Measurements from ENCODE around the gene MYO9A.

The MYO9A gene

DNA sequence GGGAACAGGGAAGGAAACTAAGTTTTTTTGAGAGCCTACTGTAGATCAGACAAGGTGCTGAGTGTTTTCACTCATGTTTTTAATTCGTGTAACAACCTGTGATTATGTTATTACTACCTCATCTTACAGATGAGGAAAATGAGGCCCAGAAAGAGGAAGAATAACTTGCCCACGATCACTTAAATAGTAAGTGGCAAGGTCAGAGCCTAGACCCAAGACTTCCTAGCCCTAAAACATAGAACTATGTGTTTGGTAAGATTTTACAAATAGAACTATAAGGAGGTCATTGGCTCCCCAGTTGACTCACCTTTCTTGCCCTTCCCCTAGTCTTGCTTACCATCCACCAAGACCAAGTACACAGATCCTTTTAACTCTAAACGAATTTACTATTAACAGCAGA is 14.0 kb upstream of the MYO9A start:
- H3K36me3 ChIP-seq (ENCODE audit: insufficient read depth, low read length) = no peaks in the 10 kb centered on the region
- H3K4me1 ChIP-seq (ENCODE audit: control insufficient read depth, insufficient read depth, low read length) = peaks cover 3% of the 10 kb centered on the region
- no peak overlapping the region for H3K9ac ChIP-seq (ENCODE audit: low read depth, low read length)
- no peaks in the 10 kb centered on the region for H3K27me3 ChIP-seq (ENCODE audit: control insufficient read depth, insufficient read depth, low read length)
- H3K4me2 ChIP-seq (ENCODE audit: low read length) = no peak overlapping the region
- no peak overlapping the region for H3K4me3 ChIP-seq (ENCODE audit: low read length)
- no peaks in the 10 kb centered on the region for H3K9me3 ChIP-seq (replicated peaks; ENCODE audit: low read length)

DNA sequence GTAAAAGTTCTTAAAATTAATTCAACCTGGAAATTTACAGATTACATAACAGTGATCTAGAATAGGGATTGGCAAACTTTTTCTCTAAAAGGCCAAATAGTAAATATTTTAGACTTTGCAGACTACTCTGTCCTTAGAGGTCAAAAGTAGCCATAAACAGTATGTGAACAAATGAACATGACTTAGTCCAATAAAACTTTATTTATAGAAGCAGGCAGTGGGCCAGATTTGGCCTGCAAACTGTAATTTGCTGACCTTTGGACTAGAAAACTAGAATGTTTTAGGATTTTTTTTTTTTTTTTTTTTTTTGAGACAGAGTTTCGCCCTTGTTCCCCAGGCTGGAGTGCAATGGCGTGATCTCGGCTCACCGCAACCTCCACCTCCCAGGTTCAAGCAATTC is 12.3 kb upstream of the MYO9A start:
- H3K4me3 ChIP-seq (ENCODE audit: low read length) = no peak overlapping the region
- no peaks in the 10 kb centered on the region for H3K4me1 ChIP-seq (ENCODE audit: control insufficient read depth, insufficient read depth, low read length)
- H3K36me3 ChIP-seq (ENCODE audit: insufficient read depth, low read length) = no peaks in the 10 kb centered on the region
- no peaks in the 10 kb centered on the region for H3K27me3 ChIP-seq (ENCODE audit: control insufficient read depth, insufficient read depth, low read length)
- H3K9ac ChIP-seq (ENCODE audit: low read depth, low read length) = no peak overlapping the region
- no peaks in the 10 kb centered on the region for H3K9me3 ChIP-seq (replicated peaks; ENCODE audit: low read length)
- no peak overlapping the region for H3K4me2 ChIP-seq (ENCODE audit: low read length)

DNA sequence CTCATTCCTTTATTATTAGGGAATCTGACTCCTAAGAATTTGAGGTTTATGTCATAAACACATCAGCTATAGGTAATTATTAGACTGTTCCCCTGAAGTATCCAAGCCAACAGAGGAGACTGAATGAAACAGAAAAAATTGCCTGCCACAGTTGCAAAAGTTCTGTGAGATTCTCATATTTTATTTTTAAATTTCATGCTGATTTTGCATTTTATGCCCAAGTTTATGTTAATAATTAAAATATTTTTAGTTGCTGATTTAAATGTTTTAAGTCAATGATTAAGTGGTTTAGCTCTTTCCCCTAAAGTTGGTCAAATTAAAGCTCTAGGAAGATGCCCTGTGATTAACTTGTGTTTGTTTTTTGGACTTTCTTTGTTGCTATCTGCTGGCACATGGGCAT is 10.4 kb upstream of the MYO9A start:
- Histone ChIP-seq H3K9me3 (replicated peaks; ENCODE audit: low read length) (no peaks in the 10 kb centered on the region), H3K9ac (ENCODE audit: low read depth, low read length) (no peak overlapping the region), H3K27me3 (ENCODE audit: control insufficient read depth, insufficient read depth, low read length) (no peaks in the 10 kb centered on the region), H3K4me2 (ENCODE audit: low read length) (no peak overlapping the region), H3K36me3 (ENCODE audit: insufficient read depth, low read length) (no peaks in the 10 kb centered on the region), H3K4me3 (ENCODE audit: low read length) (no peak overlapping the region), H3K4me1 (ENCODE audit: control insufficient read depth, insufficient read depth, low read length) (no peaks in the 10 kb centered on the region)

DNA sequence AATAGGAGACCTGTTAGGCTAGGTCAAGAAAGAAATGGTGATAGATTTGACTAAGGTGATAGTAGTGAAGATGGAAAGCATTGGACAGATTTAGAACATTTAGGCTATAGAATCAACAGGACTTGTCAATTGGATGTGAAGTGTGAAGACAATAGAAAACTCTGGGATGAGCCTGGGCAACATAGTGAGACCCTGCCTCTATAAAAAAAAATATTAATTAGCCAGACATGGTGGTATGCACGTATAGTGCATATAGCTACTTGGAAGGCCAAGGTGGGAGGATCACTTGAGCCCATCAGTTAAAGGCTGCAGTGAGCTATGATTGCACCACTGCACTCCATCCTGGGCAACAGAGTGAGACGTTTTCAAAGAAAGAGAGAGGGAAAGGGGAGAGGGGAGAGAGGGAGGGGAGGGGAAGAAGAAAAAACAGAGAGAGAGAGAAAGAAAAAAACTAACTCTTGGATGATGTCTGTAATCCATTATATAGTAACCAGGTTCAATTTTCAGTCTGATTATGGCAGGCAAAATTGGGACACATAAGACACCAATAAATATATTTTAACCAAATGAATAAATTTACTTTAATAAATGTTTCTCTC is 9.9 kb upstream of the MYO9A start:
- H3K4me2 ChIP-seq (ENCODE audit: low read length) = no peak overlapping the region
- H3K9ac ChIP-seq (ENCODE audit: low read depth, low read length) = no peak overlapping the region
- H3K4me1 ChIP-seq (ENCODE audit: control insufficient read depth, insufficient read depth, low read length) = no peaks in the 10 kb centered on the region
- no peaks in the 10 kb centered on the region for H3K9me3 ChIP-seq (replicated peaks; ENCODE audit: low read length)
- no peak overlapping the region for H3K4me3 ChIP-seq (ENCODE audit: low read length)
- H3K27me3 ChIP-seq (ENCODE audit: control insufficient read depth, insufficient read depth, low read length) = no peaks in the 10 kb centered on the region
- H3K36me3 ChIP-seq (ENCODE audit: insufficient read depth, low read length) = no peaks in the 10 kb centered on the region

DNA sequence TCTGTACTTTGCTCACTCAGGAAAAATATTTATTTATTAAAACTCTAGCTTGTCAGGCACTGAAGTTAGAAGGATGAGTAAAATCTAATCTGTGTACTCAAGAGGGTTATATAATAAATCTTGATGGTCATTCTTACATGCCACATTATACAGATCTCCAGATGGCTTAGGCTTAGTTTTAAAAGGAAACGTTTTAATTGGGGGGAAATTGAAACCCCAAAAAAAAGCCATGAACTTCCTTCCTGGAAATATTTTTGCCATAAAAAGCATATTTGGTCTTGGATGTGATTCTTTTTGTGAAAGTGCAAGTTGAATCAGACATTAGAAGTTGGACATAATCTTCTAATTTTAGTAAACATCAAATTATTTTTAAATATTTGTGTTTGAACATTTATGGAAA is 6.3 kb upstream of the MYO9A start:
- Histone ChIP-seq H3K4me3 (ENCODE audit: low read length) (no peak overlapping the region), H3K27me3 (ENCODE audit: control insufficient read depth, insufficient read depth, low read length) (no peaks in the 10 kb centered on the region), H3K9me3 (replicated peaks; ENCODE audit: low read length) (no peaks in the 10 kb centered on the region), H3K36me3 (ENCODE audit: insufficient read depth, low read length) (no peaks in the 10 kb centered on the region), H3K4me2 (ENCODE audit: low read length) (no peak overlapping the region), H3K4me1 (ENCODE audit: control insufficient read depth, insufficient read depth, low read length) (no peaks in the 10 kb centered on the region), H3K9ac (ENCODE audit: low read depth, low read length) (no peak overlapping the region)

DNA sequence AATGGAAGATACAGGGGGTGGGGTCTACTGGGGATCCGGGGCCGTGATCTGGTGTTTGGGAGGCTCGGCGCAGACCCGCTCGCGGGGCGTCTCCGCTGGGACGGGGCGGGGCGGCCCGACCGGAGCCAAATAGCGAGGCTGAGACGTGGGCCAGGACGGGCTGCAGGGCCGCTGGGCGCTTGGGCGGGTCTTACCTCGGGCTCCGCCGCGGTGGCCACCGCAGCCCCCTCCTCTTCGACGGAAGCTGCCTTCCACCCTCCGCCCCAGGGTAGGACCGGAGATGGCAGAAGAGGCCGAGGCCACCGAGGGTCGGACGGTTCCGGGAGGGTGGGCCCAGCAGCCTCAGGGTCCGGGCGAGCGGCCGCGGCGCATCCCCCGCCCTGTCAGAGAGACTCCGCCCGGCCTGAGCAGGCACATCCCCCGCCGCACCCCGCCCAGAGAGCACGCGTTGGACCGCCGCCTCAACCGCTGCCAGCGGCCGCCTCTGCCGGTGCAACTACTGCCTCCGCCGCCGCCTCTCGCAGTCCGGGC is 399 bp downstream of the MYO9A start:
- no peaks in the 10 kb centered on the region for H3K36me3 ChIP-seq (ENCODE audit: insufficient read depth, low read length)
- H3K4me3 ChIP-seq (ENCODE audit: low read length) = peak overlapping the region; percentile 99
- H3K4me1 ChIP-seq (ENCODE audit: control insufficient read depth, insufficient read depth, low read length) = peaks cover 12% of the 10 kb centered on the region
- H3K4me2 ChIP-seq (ENCODE audit: low read length) = peak overlapping the region; percentile 84
- H3K9me3 ChIP-seq (replicated peaks; ENCODE audit: low read length) = no peaks in the 10 kb centered on the region
- H3K9ac ChIP-seq (ENCODE audit: low read depth, low read length) = peak overlapping the region; percentile 88
- no peaks in the 10 kb centered on the region for H3K27me3 ChIP-seq (ENCODE audit: control insufficient read depth, insufficient read depth, low read length)

DNA sequence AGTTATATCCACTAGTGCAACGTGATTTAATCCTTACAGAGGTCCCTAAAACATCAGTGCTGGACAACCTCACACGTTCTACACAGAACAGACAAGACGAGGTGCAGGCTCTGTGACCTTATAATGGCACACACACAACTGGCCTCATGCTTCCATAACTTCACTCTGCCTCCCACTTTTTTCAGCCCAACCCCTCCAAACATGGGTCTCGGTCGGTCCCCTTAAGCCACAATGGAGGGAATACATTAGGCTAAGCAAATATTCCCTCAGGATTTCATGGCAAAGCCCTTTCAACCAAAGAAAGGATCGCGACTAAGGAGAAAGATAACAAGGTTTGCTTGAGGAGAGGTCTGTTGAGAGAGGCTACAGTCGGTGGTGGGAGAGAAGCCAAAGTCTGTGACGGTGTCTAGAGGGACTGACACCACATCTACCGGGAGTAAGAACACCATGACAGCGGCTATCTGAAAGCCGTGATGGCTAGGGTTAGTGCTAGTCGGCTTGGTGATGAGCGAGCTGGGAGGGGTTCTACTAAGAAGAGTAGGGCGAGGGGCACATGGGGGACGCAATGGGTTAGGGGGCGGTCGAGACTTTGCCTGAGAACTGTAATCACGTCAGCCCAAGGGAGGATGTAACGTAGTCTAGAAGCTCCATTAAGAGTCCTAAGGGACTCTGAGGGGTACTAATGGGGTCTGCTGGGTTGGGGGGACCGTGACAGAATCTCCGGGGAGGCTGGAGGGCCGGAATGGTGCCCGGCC is 1.0 kb downstream of the MYO9A start:
- Histone ChIP-seq H3K4me2 (ENCODE audit: low read length) (peak overlapping the region; percentile 84), H3K9me3 (replicated peaks; ENCODE audit: low read length) (no peaks in the 10 kb centered on the region), H3K36me3 (ENCODE audit: insufficient read depth, low read length) (no peaks in the 10 kb centered on the region), H3K27me3 (ENCODE audit: control insufficient read depth, insufficient read depth, low read length) (no peaks in the 10 kb centered on the region), H3K9ac (ENCODE audit: low read depth, low read length) (peak overlapping the region; percentile 88), H3K4me1 (ENCODE audit: control insufficient read depth, insufficient read depth, low read length) (peaks cover 16% of the 10 kb centered on the region), H3K4me3 (ENCODE audit: low read length) (peak overlapping the region; percentile 99)

DNA sequence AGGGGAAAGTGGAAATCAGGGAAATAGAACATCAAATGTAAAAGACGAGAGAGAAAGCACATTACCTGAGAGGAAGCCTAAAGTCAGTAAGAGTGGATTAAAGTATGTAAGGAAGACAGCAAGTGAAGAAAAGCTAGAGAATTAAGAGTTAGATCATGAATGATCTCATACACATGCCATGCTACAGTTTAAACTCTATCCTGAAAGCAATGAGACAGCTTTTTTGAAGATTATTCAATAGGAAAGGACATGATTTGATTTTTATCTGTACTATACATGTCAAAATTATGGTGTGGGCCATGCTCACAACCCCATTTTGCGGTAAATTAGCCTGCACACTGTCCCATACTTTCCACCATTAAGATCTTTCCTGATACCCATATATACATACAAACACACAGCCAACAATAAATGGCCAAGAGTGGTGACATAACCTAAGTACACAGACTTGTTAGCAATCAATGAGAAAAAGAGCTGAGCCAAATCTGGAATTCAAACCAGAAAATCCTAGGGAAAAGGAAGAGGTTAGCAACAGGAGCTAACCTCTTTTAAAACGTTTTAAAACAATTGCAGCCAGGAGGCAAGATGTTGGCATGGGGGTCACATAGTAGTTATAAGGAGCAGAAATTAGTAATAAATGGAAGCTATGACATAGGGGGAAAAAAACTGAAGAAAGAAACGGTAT is 4.5 kb downstream of the MYO9A start:
- Histone ChIP-seq H3K4me1 (ENCODE audit: control insufficient read depth, insufficient read depth, low read length) (peaks cover 19% of the 10 kb centered on the region), H3K4me3 (ENCODE audit: low read length) (no peak overlapping the region), H3K27me3 (ENCODE audit: control insufficient read depth, insufficient read depth, low read length) (no peaks in the 10 kb centered on the region), H3K9me3 (replicated peaks; ENCODE audit: low read length) (no peaks in the 10 kb centered on the region), H3K36me3 (ENCODE audit: insufficient read depth, low read length) (no peaks in the 10 kb centered on the region), H3K4me2 (ENCODE audit: low read length) (no peak overlapping the region), H3K9ac (ENCODE audit: low read depth, low read length) (no peak overlapping the region)

DNA sequence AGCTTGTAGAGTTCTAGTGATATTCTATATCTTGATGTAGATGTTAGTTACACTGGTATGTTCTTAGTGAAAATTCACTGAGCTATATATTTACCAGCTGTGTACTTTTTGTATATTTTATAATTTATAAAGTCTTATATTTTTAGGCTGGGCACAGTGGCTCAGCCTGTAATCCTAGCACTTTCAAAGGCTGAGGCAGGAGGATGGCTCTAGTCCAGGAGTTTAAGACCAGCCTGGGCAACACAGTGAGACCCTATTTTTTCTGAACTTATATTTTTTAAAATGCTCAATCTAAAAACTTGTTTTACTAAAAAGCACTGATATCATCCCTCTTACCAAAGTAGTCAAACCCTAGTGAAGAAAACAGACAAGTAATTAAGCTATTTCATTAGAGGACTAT is 5.1 kb downstream of the MYO9A start:
- H3K4me3 ChIP-seq (ENCODE audit: low read length) = no peak overlapping the region
- H3K9ac ChIP-seq (ENCODE audit: low read depth, low read length) = no peak overlapping the region
- no peaks in the 10 kb centered on the region for H3K9me3 ChIP-seq (replicated peaks; ENCODE audit: low read length)
- H3K27me3 ChIP-seq (ENCODE audit: control insufficient read depth, insufficient read depth, low read length) = no peaks in the 10 kb centered on the region
- H3K36me3 ChIP-seq (ENCODE audit: insufficient read depth, low read length) = no peaks in the 10 kb centered on the region
- peaks cover 19% of the 10 kb centered on the region for H3K4me1 ChIP-seq (ENCODE audit: control insufficient read depth, insufficient read depth, low read length)
- H3K4me2 ChIP-seq (ENCODE audit: low read length) = no peak overlapping the region

DNA sequence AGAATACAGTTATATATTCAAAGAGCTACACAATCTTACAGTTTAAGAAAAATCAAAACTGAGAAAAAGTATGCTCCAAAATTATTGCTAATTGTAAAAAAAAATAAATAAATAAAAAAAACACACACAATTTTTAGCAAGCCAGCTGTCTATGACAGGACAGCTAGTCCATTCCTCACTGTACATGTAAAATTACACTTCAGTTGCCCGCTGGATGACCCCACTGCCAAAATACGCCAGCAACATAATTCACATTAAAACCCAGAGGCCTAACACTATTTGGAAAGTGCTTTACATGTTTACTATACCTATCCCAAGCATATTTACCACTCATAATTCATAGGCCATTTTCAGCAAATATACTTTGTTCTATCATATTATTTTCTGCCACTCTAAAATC is 5.8 kb downstream of the MYO9A start:
- Histone ChIP-seq H3K27me3 (ENCODE audit: control insufficient read depth, insufficient read depth, low read length) (no peaks in the 10 kb centered on the region), H3K9ac (ENCODE audit: low read depth, low read length) (no peak overlapping the region), H3K4me1 (ENCODE audit: control insufficient read depth, insufficient read depth, low read length) (peaks cover 19% of the 10 kb centered on the region), H3K9me3 (replicated peaks; ENCODE audit: low read length) (no peaks in the 10 kb centered on the region), H3K4me2 (ENCODE audit: low read length) (no peak overlapping the region), H3K4me3 (ENCODE audit: low read length) (no peak overlapping the region), H3K36me3 (ENCODE audit: insufficient read depth, low read length) (no peaks in the 10 kb centered on the region)

DNA sequence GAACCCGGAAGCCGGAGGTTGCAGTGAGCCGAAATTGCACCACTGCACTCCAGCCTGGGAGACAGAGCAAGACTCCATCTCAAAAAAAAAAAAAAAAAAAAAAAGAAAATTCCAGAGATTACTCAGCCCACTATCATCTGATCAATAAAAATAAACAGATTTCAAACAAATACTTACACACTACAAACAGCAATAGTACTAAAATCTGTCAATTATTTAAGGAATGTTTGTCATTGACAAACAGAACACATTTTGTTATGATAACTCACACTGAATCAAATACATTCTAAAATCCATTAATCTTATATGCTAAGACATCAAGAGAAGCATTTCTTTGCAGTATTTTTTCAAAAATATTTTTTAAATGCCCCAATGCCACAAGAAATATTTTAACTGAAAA is 7.6 kb downstream of the MYO9A start:
- Histone ChIP-seq H3K4me2 (ENCODE audit: low read length) (no peak overlapping the region), H3K4me1 (ENCODE audit: control insufficient read depth, insufficient read depth, low read length) (peaks cover 19% of the 10 kb centered on the region), H3K4me3 (ENCODE audit: low read length) (no peak overlapping the region), H3K9ac (ENCODE audit: low read depth, low read length) (no peak overlapping the region), H3K27me3 (ENCODE audit: control insufficient read depth, insufficient read depth, low read length) (no peaks in the 10 kb centered on the region), H3K9me3 (replicated peaks; ENCODE audit: low read length) (no peaks in the 10 kb centered on the region), H3K36me3 (ENCODE audit: insufficient read depth, low read length) (no peaks in the 10 kb centered on the region)

All from skeletal muscle satellite cell (primary cell).